ENCODE measurements around the gene LRBA. TPM values are rescaled to one million over a fixed set of nuclear protein-coding genes. Genes with fewer than 3 reads are reported as not detected.

Gene LRBA
- total RNA-seq, 1 donor from 2014 or later, result 68.0 TPM

DNA sequence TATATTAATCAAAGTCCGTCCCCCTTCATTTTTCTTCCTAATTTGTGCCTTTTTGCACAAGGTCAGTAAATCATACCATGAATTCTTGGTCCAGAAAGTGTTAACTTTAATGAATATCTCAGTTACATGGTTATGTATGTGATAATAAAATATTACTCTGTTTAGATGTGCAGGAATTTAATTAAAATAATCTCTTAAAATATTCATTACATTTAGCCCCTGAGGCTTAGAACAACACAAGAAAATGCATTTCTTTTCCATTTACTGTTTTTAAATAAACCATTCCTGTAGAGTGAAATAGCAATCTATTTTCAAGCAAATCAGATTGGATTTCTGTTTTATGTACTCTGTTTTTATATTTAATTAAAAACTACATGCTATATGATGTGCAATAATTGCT is 415.5 kb downstream of the LRBA start:
- intact Hi-C loops (cut with DNase I), result no loop called here
- H3K9me3 ChIP-seq, result no peaks in the 10 kb centered on the region
- no peak for TF ChIP-seq POLR2AphosphoS5 (IDR thresholded peaks at IDR 0.05; ENCODE audit: insufficient read depth in 1 of 2, low read depth in 1 of 2)
- TF ChIP-seq, protein P1, sequence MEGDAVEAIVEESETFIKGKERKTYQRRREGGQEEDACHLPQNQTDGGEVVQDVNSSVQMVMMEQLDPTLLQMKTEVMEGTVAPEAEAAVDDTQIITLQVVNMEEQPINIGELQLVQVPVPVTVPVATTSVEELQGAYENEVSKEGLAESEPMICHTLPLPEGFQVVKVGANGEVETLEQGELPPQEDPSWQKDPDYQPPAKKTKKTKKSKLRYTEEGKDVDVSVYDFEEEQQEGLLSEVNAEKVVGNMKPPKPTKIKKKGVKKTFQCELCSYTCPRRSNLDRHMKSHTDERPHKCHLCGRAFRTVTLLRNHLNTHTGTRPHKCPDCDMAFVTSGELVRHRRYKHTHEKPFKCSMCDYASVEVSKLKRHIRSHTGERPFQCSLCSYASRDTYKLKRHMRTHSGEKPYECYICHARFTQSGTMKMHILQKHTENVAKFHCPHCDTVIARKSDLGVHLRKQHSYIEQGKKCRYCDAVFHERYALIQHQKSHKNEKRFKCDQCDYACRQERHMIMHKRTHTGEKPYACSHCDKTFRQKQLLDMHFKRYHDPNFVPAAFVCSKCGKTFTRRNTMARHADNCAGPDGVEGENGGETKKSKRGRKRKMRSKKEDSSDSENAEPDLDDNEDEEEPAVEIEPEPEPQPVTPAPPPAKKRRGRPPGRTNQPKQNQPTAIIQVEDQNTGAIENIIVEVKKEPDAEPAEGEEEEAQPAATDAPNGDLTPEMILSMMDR (IDR thresholded peaks at IDR 0.05), result no peak
- TF ChIP-seq POLR2A (IDR thresholded peaks at IDR 0.05), result no peak
- no peaks in the 10 kb centered on the region for H3K4me1 ChIP-seq
- DNase-seq (ENCODE audit: extremely low spot score in 2 of 2), result no peak
- H3K27me3 ChIP-seq, result no peaks in the 10 kb centered on the region
- H3K27ac ChIP-seq, result no peak overlapping the region
- no peaks in the 10 kb centered on the region for H3K36me3 ChIP-seq
- H3K4me3 ChIP-seq, result no peak overlapping the region

DNA sequence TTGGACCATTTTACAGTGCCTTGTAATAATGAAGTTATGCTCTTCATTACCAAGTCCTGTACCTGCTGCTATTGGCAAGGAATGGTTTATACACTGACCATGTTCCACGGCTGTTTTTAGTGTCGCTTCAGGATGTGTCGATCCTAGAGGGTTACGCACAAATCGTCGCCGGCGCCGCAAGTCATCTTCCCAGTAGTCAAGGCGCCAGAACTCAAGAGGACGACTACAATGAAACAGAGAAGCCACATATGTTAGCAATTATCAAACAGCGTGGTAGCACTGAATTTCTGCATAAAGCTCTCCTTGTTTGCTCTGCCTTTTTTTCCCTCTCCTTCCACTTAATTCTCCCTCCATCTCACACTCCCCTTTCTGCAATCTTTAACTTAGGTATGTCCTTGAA is 416.2 kb downstream of the LRBA start:
- no peak for DNase-seq (ENCODE audit: extremely low spot score in 2 of 2)
- Histone ChIP-seq H3K4me3 (no peak overlapping the region), H3K36me3 (no peaks in the 10 kb centered on the region), H3K4me1 (no peaks in the 10 kb centered on the region), H3K9me3 (no peaks in the 10 kb centered on the region), H3K27ac (no peak overlapping the region), H3K27me3 (no peaks in the 10 kb centered on the region)
- TF ChIP-seq POLR2A (IDR thresholded peaks at IDR 0.05), result no peak
- TF ChIP-seq, protein P1 (IDR thresholded peaks at IDR 0.05), result no peak
- no peak for TF ChIP-seq POLR2AphosphoS5 (IDR thresholded peaks at IDR 0.05; ENCODE audit: insufficient read depth in 1 of 2, low read depth in 1 of 2)
- intact Hi-C loops (cut with DNase I), result no loop called here

DNA sequence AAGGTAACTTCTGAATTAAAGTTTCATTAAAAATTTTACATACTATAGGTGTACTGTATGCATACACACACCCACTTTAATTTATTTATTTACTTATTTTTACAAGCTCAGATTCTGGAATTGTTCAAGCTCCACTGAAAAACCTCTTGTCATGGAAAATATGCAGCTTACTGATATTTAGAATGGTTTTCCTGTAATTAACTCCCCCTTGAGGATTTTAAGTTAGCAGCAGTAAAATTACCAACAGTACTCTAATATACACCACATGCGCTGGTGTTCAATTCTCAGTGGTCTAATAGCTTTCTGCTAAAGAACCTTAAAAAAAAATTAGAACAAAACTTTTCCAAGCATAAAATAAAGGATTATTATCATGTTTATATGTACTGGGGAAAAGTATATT is 421.1 kb downstream of the LRBA start:
- intact Hi-C loops (cut with DNase I), result no loop called here
- Histone ChIP-seq H3K4me1 (no peaks in the 10 kb centered on the region), H3K27me3 (no peaks in the 10 kb centered on the region), H3K9me3 (no peaks in the 10 kb centered on the region), H3K4me3 (no peak overlapping the region), H3K36me3 (peaks cover 0 to 11% of the 10 kb centered on the region in 2 donors), H3K27ac (no peak overlapping the region)
- no peak for TF ChIP-seq POLR2AphosphoS5 (IDR thresholded peaks at IDR 0.05; ENCODE audit: insufficient read depth in 1 of 2, low read depth in 1 of 2)
- TF ChIP-seq, protein P1 (IDR thresholded peaks at IDR 0.05), result no peak
- no peak for TF ChIP-seq POLR2A (IDR thresholded peaks at IDR 0.05)
- DNase-seq (ENCODE audit: extremely low spot score in 2 of 2), result no peak

DNA sequence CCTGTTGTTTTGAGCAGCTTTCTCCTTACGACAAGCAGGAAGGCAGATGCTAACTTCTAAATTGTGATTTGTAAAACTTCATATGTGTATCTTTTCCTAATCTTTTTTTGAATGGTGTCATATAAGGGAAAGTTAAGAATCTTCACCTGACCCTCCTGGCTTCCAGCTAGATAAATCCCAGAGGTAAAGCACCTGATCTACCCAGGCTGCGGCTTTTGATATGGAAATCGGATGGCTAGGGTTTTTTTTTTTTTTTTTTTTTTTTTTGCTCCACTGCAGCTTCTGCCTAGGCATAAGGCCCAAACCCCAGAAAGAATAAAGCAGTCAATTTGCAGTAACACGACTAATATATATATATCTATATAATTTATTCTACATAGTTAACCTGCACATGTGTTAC is 423.2 kb downstream of the LRBA start:
- intact Hi-C loops (cut with DNase I), result no loop called here
- no peak for DNase-seq (ENCODE audit: extremely low spot score in 2 of 2)
- no peaks in the 10 kb centered on the region for H3K4me1 ChIP-seq
- TF ChIP-seq POLR2AphosphoS5 (IDR thresholded peaks at IDR 0.05; ENCODE audit: insufficient read depth in 1 of 2, low read depth in 1 of 2) (no peak), POLR2A (IDR thresholded peaks at IDR 0.05) (no peak)
- TF ChIP-seq, protein P1 (IDR thresholded peaks at IDR 0.05), result no peak
- peaks cover 0 to 11% of the 10 kb centered on the region in 2 donors for H3K36me3 ChIP-seq
- H3K27me3 ChIP-seq, result no peaks in the 10 kb centered on the region
- H3K9me3 ChIP-seq, result no peaks in the 10 kb centered on the region
- no peak overlapping the region for H3K4me3 ChIP-seq
- no peak overlapping the region for H3K27ac ChIP-seq

DNA sequence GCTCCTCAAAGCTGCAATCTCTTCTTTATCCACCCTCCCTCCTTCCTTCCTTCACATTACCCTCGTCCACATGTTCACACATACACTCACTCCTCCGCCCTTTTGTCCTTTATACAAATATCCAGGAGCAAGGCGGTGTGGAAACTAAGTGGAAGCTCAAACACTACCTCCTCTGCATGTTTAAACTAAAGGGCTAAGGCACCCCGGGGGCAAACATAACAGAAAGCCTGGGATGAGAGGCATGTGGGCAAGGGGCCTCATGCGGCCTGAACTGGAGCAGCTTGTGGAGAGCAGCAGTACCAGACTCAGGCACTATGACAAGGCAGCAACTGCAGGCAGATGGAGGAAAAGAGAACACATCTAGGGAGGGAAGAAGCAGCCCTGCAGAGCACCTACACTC is 423.7 kb downstream of the LRBA start:
- Histone ChIP-seq H3K36me3 (peaks cover 0 to 11% of the 10 kb centered on the region in 2 donors), H3K27ac (no peak overlapping the region), H3K4me1 (no peaks in the 10 kb centered on the region), H3K27me3 (no peaks in the 10 kb centered on the region), H3K9me3 (no peaks in the 10 kb centered on the region), H3K4me3 (no peak overlapping the region)
- intact Hi-C loops (cut with DNase I), result no loop called here
- TF ChIP-seq POLR2AphosphoS5 (IDR thresholded peaks at IDR 0.05; ENCODE audit: insufficient read depth in 1 of 2, low read depth in 1 of 2), result no peak
- no peak for TF ChIP-seq POLR2A (IDR thresholded peaks at IDR 0.05)
- TF ChIP-seq, protein P1 (IDR thresholded peaks at IDR 0.05), result no peak
- no peak for DNase-seq (ENCODE audit: extremely low spot score in 2 of 2)
